ENCODE measurements around the gene CA11.

DNA sequence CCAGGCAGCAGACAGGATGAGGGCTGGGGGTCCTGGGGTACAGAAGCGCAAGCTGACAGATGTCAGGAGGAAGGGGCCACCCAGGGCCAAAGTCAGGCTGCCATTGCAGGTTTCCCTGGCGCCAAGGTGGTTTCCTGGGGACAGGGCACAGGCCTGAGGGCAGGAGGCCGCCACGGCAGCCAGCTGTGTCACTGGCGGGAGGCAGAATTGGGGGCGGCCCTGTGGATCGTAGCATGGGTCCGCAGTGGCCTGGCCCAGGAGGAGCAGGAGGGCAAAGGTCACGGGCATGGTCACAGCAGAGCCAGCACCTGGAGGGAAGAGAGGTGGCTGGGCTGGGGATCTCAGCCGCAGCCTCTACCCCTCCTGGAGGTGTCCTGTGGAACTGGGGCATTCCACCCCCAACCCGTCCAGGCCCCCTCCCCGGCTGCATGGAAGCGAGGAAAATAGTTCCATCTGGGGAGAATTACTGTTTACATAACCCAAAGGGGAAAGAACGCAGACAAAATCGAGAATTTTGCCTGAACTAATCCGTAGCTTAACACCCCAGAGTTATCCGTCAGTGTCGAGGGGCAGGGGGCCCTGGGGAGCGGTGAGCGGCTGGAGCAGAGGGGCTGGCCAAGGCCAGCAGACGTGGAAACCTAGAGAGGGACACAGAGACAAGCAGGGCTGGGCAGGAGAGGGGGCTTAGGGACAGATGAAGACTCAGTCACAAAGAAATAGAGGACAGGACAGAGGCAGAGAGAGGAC lies 24.9 kb upstream of the CA11 start:
- no peak for TF ChIP-seq CTCF (IDR thresholded peaks at IDR 0.05)
- no peak for TF ChIP-seq EZH2 (IDR thresholded peaks at IDR 0.05)

Data from neural progenitor cell (in vitro differentiated cells).